ENCODE measurements around the gene PEX11A.
"Not testable (repeated sequence)": the region's sequence is repeated elsewhere in the genome, so short reads cannot be mapped to it uniquely, and the experiment has no call there.

The PEX11A gene, protein sequence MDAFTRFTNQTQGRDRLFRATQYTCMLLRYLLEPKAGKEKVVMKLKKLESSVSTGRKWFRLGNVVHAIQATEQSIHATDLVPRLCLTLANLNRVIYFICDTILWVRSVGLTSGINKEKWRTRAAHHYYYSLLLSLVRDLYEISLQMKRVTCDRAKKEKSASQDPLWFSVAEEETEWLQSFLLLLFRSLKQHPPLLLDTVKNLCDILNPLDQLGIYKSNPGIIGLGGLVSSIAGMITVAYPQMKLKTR

GRCh38 chr15:89690276-89691218 is at the start of gene PEX11A, which contains the start of gene WDR93:
Gene PEX11A (minus strand): TSS chr15:89690754. CDS start chr15:89690632, 122 bp downstream.
Gene WDR93 (plus strand): TSS chr15:89690811. CDS start chr15:89701747, 10,936 bp downstream.
- DNase-seq, result peak; percentile 36

DNA sequence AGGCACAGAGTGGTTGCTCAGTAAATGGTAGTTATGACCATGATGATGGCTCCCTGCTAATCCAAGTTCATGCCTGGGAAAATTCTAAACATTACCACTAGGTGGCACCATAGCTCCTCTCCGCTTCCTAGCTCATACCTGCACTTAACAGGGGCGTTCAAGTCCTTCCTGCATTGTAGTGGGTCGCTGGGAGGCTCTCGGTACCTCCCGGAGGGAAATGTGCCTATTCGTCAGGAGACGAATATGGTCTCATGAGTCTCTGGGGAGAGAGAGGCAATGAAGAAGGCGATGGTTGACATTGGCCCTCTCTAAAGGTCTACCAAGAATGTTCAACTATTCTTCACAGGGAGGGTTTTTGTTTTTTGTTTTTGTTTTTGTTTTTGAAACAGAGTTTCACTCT is 49.6 kb upstream of the PEX11A start:
- peak; percentile 68 for DNase-seq

GRCh38 chr15:89735773-89736172 is 45.2 kb upstream of the PEX11A start:
- DNase-seq, result no peak

DNA sequence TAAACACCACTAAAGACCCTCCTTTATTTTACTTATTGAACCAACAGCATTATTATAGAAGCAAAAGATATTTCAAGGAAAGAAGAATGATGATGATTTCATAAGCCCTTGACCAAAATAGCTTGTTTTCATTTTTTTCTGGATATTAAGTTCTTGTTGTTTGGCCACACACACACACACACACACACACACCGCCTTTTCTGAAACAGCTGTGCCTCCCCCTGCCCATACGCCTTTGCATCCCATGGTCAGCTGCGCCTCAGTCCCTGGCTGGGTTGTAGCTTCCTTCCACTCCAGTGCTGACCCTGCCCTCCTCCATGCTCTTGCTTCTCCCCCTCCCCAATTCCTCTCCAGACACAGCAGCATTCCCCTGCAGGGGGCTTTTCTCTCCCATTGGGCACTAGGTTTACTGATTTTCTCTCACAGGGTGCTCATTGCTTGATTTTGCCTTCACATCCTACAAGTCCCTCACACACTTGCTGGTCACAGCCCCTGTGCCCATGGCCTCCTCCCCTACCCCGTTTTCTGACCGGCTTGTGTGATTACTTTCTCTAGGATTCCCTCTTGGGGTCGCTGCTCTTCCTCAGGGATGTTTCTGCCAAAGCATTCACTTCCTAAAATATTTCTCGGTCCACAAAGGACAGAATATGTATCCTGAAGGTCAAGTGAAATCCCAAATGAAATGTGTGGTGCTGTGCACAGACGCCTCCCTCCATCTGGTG is 42.1 kb upstream of the PEX11A start:
- no peak for DNase-seq

DNA sequence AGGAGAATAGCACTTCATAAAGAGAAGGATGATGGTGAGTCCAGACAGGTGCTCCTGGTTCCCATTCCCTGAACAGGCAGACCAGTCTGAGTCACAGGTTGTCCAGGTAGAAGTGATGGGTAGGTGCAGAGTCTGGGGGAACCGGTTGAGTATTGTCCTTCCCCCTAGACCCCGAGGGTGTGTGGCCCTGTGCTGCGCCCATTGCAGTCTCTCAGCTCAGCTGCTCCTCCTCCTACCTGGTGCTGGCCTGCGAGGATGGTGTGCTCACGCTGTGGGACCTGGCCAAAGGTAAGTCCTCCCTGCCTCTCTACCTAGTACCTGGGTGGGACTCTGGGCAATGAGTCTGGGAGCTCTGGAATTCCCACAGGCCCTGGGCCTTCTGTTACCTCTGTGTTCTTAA is 40.7 kb upstream of the PEX11A start:
- DNase-seq, result no peak

- no peak for DNase-seq
Observed at GRCh38 chr15:89728254-89728653, 37.7 kb upstream of the PEX11A start.

DNA sequence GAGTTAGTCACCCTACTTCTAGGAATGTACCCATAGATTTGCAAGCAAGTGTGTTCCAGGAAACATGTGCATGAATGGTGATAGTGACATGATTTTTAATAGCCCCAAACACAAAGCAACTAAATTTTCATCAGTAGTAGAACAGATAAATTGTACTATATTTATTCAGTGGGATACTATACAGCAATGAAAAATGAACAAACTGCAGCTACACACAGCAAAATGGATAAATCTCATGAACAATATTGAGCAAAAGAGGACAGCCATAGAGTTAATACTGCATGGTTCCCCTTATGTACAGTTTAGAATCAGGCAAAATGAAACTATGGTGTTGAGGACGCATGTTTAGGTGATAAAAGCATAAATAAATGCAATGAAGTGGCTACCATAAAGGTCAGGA is 34.5 kb upstream of the PEX11A start:
- no peak for DNase-seq

- no peak for DNase-seq
Observed at GRCh38 chr15:89724621-89725020, 34.1 kb upstream of the PEX11A start.

DNA sequence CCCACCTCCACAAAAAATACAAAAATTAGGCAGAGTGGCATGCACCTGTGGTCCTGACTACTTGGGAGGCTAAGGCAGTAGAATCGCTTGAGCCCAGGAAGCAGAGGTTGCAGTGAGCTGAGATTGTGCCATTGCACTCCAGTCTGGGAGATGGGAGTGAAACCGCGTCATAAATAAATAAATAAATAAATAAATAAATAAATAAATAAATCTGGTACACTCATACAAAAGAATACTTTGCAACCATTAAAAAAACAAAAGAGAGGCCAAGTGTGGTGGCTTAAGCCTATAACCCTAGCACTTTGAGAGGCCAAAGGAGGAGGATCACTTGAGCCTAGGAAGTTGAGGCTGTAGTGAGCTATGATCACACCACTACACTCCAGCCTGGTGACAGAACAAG is 32.5 kb upstream of the PEX11A start:
- DNase-seq, result no peak

- DNase-seq, result no peak
Observed at GRCh38 chr15:89714775-89715174, 24.2 kb upstream of the PEX11A start.

GRCh38 chr15:89707577-89707976 is 17.0 kb upstream of the PEX11A start:
- DNase-seq, result no peak

DNA sequence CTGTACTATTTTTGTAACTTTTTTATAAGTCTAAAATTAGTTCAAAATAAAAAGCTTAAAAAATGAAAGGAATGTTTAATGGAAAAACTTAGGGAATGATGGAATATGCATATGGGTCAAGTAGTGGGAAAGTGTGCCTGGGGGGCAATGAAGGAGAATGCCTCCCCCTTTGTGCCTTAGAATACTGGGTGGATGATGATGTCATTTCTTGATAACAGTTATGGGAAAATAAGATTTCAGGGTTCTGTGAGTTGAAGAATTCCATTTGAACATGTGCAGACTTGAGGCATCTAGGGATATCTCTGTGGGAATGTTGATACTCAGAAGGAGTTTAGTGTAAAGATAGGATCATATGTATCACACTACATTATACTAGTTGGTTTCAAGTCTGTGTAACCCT is 13.9 kb upstream of the PEX11A start:
- no peak for DNase-seq

DNA sequence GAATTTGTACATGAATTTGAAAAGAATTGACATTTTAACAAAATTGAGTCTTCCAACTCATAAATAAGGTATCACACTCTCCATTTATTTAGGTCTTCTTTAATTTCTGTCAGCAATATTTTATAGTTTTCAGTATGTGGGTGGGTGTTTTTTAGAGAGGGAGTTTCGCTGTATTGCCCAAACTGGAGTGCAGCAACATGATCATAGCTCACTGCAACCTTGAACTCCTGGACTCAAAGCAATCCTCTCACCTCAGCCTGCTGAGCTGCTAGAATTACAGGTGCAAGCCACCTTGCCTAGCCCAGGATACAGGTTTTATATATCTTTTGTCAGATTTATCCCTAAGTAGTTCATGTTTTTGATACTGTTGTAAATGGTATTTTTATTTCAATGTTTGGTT is 4.6 kb upstream of the PEX11A start:
- no peak for DNase-seq

DNA sequence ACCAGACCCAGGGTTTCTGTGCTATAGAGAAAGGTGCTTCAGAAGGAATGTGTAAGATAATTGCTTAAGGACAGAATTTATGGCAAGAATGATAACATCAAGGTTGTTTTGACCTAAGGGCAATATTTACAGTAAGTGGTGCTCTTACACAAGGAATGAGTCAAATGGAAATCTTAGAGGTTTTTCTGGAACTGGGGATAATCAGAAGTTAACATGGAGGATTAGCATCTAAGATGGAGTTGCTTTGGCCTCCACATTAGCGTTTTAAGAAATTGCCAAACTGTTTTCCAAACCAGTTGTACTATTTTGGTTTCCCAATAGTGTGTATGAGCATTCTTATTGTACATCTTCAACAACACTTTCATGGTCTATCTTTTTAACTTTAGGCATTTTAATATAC is 3.1 kb upstream of the PEX11A start:
- no peak for DNase-seq

GRCh38 chr15:89693091-89693490 is 2.5 kb upstream of the PEX11A start:
- no peak for DNase-seq

DNA sequence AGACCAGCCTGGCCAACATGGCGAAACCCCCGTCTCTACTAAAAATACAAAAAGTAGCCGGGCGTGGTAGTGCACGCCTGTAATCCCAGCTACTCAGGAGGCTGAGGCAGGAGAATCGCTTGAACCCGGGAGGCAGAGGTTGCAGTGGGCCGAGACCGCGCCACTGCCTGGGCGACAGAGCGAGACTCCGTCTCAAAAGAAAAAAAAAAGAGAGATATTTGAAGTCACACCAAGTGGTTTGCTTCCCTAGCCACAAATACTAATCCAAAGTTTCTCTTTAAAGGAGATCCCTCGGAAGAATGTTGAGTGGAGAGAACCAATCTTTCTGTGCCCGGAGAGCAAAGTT is 651 bp downstream of the PEX11A start:
- DNase-seq, result not testable (repeated sequence)

DNA sequence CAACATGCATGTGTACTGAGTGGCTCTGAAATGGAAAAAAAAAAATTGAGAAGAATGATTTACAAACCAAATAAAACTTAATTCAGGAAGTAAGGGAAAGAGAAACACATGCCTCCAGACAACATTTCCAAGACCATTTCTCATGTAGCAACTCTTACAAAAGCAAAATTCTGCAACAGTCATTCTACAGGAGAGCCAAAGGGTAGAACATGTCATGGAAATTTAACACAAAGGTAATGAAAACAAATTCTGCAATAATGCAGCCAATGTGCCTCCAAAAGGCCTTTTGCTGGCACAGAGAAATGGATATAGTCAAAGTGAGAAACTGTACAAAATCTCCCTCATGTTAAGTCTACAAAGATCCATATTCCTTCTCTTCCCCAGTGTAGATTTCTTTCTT is 4.0 kb downstream of the PEX11A start:
- no peak for DNase-seq

DNA sequence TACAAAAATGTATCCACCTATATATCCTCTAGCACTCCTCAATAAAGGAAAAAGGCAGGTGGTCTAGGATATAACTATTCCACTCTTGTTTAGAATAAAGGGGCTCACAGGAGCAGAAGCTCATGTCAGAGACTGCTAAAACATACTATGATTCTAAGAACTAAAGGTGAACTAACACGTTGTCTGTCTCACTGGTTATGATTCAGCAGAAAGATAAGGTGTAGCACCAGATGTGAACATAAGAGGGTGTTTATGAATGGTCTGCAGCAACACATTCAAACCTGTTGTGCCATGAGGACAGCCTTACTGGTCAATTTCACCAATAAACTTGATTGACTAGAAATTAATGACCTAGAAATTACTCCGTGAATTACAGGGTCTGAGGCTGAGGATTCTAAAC is 4.6 kb downstream of the PEX11A start:
- DNase-seq, result no peak

DNA sequence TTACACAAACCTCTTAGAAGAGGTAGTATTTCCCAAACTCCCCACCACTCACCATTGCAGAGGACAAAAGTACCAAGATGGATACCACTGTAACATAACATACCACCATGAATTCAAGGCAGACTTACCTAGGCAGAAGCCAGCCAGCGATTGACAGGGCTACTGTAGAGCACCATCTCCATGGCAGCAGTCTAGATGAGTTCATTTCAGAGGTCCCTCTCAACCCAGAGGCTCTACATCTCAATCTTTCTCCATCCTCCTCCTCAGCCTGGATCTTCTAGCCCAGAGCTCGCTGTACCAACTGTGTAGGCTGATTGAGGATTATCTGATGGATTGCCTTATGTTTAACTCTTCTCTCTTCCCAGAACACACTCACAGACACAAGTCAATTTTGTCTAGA is 9.4 kb downstream of the PEX11A start:
- DNase-seq, result no peak

DNA sequence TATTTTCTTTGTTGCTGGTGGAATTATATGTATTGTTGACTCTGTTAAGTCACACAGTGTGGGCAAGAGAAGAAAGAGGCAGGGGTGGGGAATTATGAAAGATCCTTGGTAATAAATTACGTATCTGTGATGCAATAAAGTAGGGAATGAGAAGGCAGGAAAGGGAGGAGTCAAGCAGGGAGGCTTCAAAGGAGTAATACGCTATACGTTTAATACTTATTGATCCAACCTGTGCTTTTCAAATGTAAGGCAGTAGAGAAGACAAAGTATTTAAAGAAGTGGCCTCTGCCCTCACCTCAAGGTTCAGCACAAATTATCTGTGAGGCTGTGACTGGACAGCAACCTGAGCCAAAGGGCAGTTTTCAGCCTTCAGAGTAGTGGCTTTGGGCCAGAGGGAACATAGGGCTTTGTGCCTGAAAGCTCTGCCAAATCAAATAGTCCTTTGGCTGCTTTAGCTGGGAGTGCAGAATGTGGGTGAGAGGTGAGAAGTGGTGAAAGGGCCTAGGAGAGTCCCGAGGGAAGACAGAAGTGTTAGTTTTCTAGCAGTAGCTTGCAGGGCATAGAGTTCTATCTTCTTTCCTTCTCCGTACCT is 10.2 kb downstream of the PEX11A start:
- DNase-seq, result peak; percentile 32

- no peak for DNase-seq
Observed at GRCh38 chr15:89679212-89679611, 11.3 kb downstream of the PEX11A start, which contains the start of gene PLIN1. Gene PLIN1 (minus strand): TSS chr15:89679367. CDS start chr15:89677489, 1,878 bp downstream.

- no peak for DNase-seq
Observed at GRCh38 chr15:89677381-89677780, 13.2 kb downstream of the PEX11A start.

GRCh38 chr15:89675606-89676005 is 14.9 kb downstream of the PEX11A start:
- no peak for DNase-seq

All from DMS79 treated with DMSO at 0.1 percent for 48 hours (cell line).